H4 (cell line): ENCODE data around the gene B3GNT3. TPM values are rescaled to one million over a fixed set of nuclear protein-coding genes. Genes with fewer than 3 reads are reported as not detected.
A peak's percentile ranks its signal among the peaks of the same experiment; 100 is the strongest.

Source experiments
- DNase-seq: peaks from one replicate; pipeline ENCODE4 v3.0.0-alpha.2; 2015; ENCODE audit warnings: low spot score
- total RNA-seq: library from RNA; depleted of rRNA; stranded (reverse); fragments of >200 nt; shearing (Covaris generic); gene quantifications from 2 replicates; pipeline ENCODE4 v1.2.3, GENCODE V29; 2014; rRNA removed

The B3GNT3 gene
- total RNA-seq, 1 experiment from 2014 or later, result not detected

DNA sequence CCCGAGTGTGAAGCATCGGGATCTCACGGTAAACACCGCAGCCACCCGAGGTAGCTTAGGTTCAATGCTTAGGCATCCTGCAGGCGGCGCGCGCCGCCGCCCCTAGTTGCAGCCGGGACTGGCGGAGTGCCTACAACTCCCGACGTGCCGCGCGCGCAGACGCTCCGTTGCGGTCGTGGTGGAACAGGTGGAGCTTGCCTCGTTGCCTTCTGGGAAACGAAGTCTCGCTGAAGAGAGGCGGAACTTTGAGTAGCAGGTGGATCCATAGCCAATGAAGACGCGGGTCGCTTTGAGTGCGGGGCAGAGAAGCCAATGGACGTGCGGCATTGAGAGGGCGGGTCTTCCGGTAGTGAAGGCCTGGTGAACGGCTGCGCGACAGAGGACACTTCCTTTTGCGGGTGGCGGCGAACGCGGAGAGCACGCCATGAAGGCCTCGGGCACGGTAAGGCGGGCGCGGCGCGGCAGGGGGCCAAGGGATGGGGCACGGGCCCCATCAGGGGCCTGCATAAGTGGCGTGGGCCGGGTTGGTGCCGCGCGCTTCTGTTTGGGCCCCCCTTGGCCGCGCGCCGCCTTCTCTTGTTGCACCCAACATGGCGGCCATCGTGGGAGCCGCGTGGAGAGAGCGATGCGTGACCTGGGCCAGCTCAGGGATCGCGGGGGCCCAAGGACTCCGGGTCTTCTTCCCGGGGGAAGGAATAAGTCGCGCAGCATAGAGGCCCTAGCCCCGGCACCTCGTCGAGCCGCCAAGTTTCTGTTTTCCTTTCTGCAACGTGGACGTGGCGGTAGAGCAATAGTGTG is 64.8 kb downstream of the B3GNT3 start, which contains the start of gene RPL18A:
Gene RPL18A, plus strand, starts transcription at position 378 of the 798 bp plus-strand sequence. Its CDS starts 47 bp downstream, at position 425.
- DNase-seq, result peak; percentile 100

DNA sequence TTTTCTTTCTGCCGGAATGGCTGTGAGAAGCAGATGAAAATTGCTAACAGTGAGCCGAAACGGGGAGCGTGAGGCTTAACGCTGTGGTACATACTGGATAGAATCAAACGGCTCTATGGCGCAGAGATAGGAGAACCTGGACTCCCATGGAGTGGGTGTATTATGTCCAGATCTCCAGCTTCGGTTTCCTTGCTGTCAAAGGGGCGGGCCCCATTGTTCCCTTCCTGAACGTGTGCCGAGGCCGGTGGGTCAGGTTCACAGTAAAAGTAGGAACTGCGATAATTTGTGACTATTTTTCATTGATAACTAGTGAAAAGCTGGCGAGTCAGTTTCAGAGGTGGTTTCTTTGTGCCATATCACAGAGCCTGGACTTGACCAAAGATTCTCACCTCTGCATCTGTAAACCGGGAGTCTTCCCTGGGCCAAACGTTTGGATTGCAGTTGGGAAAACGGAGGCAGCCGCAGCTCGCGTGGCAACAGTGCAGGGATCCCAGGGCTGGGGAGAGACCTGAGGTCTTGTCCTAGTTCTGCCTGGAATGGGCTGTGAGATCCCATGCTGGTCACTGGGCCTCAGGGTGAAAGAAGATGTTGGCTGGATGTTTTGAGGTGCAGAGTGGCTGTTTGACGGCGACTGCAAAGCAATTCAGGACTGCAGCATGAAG is 65.5 kb downstream of the B3GNT3 start:
- DNase-seq, result no peak

DNA sequence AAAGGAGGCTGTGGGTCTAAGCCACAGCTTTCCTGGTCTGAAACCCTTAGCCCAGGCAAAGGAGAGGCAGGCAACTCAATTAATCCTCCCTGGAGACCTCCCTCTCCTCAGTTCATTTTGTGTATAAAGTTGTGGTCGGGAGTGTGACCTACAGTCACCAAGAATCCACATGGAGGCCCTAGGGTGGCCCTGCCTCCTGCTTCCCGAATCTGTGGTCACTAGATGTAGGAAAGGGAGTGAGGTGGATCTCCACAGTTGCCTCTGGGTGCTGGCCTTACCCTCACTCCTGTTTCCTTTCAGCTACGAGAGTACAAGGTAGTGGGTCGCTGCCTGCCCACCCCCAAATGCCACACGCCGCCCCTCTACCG is 66.0 kb downstream of the B3GNT3 start:
- DNase-seq, result no peak

DNA sequence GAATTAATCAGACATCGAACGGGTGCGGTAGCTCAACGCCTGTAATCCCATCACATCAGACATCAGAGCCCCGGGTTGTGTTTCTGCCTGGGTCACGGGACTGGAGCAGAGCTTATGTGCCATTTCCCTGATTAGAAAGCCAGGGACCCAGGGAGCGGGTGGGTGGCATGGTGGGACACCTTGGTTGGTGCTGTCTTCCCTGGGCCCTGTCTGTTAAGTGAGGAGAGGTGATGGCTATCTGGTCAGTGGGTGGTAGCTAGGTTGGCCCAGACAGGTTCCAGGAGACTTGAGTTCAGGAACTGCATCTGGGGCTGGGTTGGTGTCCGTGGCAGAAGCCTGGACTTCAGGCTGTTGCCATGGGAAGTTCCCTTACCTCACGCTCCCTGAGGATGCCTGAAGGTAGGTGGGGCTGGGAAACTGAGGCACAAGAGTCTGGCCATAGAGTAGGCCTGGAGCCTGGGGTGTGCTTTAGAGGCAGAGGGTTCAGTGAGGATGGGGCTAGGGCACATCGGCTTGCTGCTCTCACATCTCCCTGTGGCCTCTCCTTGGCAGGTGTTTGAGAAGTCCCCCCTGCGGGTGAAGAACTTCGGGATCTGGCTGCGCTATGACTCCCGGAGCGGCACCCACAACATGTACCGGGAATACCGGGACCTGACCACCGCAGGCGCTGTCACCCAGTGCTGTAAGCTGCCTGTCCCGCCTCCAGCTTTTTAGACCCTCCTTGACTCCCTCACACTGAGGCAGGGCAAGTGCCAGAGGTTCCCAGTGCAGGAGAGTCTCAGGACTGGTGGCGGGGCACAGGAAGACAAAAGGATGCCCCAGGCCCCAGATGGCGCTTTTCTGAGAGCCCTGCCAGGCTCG is 66.8 kb downstream of the B3GNT3 start:
- no peak for DNase-seq

DNA sequence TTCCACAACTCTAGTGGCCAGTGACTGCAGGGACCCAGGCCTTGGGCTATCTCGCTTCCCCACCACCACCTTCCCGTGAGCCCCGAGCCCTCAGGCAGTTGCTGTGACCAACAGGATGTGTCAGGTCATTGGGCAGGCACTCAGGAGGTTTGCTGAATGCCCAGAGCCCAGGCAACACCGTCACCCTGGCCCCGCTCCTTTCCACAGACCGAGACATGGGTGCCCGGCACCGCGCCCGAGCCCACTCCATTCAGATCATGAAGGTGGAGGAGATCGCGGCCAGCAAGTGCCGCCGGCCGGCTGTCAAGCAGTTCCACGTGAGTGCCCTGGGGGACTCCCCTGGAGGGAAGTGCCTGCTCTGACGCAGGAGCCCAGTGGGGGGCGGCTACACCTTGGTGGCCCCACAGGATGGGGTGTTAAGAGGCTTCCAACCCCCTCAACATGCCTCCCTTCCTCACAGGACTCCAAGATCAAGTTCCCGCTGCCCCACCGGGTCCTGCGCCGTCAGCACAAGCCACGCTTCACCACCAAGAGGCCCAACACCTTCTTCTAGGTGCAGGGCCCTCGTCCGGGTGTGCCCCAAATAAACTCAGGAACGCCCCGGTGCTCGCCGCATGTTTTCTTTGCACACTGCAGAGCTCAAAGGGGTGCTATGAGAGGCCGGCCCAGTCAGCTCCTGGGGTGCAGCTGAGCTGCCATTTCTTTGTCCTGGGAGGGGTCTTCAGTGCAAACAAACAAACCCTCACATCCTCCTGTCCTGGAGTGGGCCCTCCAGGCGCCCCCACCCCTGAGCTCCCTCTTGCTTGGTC is 68.0 kb downstream of the B3GNT3 start:
- DNase-seq, result no peak

Other genes starting within 250 kb of the B3GNT3 start
- gene COLGALT1, start 239.5 kb upstream of the B3GNT3 start, total RNA-seq, result 89.9 and 95.2 TPM in 2 replicates
- gene UNC13A, start 106.8 kb upstream of the B3GNT3 start, total RNA-seq, result 0.04 TPM in 1 of 2 replicates, not detected in the other
- 6.7 and 14.6 TPM in 2 replicates for gene MAP1S, start 75.7 kb upstream of the B3GNT3 start, total RNA-seq
- gene FCHO1, start 43.7 kb upstream of the B3GNT3 start, total RNA-seq, result 0.58 TPM in 1 of 2 replicates, not detected in the other
- not detected in 2 replicates for gene INSL3, start 26.4 kb downstream of the B3GNT3 start, total RNA-seq
- 0.37 and 0.90 TPM in 2 replicates for gene JAK3, start 52.8 kb downstream of the B3GNT3 start, total RNA-seq
- 1,138 and 1,297 TPM in 2 replicates for gene RPL18A, start 64.8 kb downstream of the B3GNT3 start, total RNA-seq
- not detected in 2 replicates for gene SLC5A5, start 76.8 kb downstream of the B3GNT3 start, total RNA-seq
- gene CCDC124, start 137.9 kb downstream of the B3GNT3 start, total RNA-seq, result 30.4 and 36.6 TPM in 2 replicates
- gene KCNN1, start 172.0 kb downstream of the B3GNT3 start, total RNA-seq, result 0.49 and 1.7 TPM in 2 replicates
- 8.7 and 9.3 TPM in 2 replicates for gene ARRDC2, start 213.0 kb downstream of the B3GNT3 start, total RNA-seq